GM15510 (cell line): ENCODE data around the gene PTH1R.
A peak's percentile ranks its signal among the peaks of the same experiment; 100 is the strongest.

Experiments used
- POLR2A ChIP-seq: IDR thresholded peaks from 3 replicates; pipeline ENCODE4 v1.6.1; 2011; ENCODE audit warnings: borderline replicate concordance; ENCODE audit not compliant: insufficient read length; ENCODE audit errors: extremely low read depth

The PTH1R gene

DNA sequence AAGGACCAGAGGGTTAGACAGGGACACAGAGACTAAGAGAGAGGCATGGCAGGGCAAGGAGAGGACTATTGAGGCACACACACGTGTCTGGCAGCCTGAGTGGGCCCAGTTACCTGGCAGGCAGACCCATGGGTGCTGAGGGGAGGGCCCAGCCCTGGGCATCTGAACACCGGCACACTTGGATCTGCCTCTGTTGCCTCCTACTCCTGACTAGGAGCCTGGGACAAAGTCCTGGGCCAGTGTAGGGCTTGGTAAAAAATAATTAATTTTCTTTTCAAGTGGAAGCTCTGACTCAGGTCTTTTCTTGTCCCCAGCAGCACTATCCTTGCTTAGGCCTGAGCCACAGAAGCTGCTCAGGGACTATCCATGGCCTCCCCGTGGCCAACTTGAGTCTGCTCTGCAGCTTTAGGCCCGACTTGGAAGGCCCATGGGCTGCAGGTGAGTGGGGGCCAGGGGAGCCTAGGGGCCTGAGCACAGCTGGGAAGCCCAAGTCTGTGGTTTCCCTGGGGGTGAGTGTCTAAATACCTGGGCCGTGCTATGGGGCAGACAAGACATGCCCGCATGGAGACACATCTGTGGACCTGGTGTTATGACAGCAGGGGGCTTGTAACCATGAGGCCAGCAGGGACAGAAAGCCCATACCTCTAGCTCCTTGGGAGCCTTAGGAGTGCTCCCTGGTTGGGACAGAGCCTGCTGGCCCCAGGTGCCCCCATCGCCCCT lies at the start of gene PTH1R:
Gene PTH1R (plus strand): TSS at position 316 of the 720 bp plus-strand sequence. CDS start 5,839 bp downstream, outside the sequence.
- no peak for TF ChIP-seq POLR2A

DNA sequence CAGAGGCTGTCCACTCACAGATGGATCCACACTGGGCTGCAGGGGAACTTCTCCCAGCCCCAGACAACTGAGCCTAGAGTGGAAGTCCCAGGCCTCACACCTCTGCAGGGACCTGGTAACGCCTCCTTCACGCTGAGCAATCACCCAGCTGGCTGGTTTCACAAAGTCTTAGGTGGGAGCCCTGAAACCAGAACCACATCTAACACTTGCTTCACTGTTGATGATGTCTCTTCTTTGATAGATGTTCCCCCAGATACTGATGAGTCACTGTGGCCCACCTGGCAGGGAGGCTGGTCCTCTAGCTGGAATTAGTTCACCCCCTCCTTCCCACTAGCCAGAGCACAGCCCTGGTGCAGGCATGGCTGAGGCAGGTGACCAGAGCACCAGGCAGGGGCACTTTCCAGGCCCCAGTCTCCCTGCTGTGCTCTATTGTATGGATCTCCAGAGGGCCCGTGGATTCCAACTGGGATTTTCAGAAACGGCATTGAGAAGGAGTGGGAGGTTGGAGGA lies 47.8 kb upstream of the PTH1R start:
- no peak for TF ChIP-seq POLR2A

DNA sequence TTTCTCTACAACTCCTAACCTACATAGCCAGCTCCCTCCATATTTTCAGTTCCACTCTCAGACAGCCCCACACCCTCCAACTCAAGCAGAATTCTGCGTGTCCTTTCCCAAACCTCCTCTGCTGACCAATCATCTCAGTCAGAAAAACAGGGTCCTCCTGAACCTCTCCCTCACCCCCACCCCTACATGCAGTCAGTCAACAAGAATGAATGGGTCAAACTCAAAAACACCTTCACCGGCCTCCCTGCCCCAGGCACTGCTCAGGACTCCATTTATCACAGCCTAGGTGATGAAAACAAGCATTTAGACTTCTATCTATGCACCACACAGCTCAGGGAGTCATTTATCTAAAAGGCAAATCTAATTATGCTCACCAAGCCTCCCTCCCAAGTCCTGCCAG lies 46.7 kb upstream of the PTH1R start:
- no peak for TF ChIP-seq POLR2A

DNA sequence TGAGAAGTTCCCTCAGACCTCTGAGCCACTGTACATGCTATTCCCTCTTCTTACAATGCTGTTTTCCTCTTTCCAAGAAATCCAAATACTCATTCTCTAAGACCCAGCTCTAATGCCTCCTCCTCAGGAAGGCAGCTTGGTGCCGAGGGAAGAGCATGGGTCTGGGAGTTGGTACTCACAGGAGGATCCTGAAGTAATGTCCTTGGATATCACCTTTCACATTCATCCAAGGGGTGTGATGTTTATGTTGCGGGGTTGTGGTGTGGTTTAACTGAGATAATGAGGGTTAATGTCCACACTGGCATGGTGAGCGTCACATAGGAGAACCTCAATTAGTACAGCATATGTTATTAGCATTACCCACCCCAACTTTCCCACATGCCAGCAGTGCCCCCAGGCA lies 46.2 kb upstream of the PTH1R start:
- no peak for TF ChIP-seq POLR2A

DNA sequence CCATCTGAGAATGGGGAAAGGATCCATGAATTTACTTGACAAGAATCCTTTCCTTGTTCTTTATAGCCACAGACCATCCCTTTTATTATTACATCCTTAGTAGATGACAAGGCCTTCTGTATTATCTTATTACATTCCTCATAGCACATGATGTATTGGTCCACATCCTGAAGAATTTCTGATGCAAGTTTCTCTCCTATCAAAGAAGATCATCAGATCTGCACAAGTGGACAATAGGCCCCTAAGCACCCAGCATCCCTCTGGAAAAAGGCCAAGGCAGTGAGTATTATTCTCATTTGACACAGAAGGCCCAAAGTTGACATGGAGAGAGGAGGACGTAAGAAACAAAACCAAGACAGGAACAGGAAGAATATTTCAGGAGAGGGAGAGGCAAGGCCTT lies 45.7 kb upstream of the PTH1R start:
- TF ChIP-seq POLR2A = no peak

DNA sequence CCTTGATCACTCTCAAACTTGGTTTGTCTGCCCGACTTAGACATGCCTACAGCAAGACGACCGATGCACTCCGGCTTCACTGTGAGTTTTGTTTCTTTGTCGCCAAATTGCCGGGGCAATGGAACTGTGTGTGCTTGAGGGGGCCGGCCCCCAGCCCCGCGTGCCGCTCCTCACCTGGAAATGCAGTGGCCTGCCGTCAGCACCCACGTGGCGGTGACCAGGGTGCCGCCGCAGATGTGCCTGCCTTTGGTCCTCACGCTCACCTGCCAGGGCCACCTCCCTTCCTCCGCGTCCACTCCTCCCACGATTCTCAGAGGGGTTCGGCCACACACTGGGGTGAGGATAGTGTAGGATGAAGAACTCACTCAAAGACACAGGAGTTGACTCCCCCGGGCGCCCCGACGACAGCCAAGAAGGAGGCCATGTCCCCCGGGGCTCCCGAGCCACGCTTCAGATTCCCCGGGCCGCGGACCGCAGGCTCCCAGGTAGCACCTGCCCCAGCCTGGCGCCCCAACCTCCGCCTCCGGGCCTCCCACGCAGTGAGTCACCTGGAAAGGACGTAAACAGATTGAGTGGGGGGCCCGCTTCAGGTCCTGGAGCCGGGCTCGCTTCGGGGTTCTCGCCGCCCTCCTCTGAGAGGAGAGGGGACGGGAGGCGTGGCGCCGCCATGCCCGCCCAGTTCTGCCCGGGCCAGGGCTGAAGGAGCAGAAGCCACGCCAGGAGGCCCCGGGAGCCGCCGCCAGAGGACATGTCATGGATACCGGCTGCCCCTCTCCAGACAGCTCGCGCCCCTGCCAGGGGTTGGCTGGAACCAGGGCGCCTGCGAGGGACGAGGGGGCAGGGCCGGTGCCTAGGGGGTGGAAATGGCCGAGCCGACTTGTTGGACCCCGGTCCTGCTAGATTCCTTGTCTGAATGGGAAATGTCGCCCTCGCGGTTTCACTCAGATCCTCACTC lies 43.9 kb upstream of the PTH1R start:
- TF ChIP-seq POLR2A = no peak

DNA sequence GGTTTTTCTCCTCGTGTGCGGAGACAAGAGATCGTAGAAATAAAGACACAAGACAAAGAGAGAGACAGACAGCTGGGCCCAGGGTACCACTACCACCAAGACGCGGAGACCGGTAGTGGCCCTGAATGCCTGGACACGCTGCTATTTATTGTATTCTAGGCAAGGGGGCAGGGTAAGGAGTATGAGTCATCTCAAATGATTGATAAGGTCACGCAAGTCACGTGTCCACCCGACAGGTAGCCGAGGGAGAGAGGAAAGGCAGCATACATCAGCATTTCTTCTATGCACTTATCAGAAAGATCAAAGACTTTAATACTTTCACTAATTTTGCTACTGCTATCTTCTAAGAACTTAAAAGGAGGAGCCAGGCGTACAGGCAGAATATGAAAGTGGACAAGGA lies 42.5 kb upstream of the PTH1R start:
- TF ChIP-seq POLR2A = no peak

DNA sequence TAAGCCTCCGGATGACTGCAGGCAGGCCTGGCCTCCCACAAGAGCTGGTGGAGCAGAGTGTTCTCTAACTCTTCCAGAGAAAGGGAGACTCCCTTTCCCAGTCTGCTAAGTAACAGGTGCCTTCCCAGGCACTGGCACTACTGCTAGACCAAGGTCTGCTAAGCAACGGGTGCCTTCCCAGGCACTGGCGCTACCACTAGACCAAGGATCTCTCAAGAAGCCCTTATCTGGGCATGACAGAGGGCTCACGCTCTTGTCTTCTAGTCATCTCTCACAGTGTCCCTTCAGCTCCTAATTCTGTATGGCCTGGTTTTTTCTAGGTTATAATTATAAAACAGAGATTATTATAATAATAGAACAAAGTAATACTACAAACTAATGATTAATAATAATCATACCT lies 42.0 kb upstream of the PTH1R start:
- TF ChIP-seq POLR2A = no peak

DNA sequence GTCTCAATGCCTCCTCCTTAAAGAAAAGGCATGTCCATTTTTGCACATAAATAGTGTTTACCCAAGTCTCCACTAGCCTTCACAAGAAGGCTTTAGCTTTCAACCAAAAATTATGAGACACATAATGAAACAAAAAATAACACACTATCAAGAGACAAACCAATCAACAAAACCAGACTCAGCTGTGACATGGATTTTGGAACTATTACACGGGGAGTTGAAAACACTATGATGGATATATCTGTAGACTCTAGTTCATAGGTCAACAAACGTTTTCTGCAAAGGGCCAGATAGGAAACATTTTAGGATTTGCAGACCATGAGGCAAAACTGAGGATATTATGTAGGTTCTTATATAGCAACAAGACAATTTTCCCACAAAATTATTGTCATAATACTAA lies 39.2 kb upstream of the PTH1R start:
- no peak for TF ChIP-seq POLR2A

DNA sequence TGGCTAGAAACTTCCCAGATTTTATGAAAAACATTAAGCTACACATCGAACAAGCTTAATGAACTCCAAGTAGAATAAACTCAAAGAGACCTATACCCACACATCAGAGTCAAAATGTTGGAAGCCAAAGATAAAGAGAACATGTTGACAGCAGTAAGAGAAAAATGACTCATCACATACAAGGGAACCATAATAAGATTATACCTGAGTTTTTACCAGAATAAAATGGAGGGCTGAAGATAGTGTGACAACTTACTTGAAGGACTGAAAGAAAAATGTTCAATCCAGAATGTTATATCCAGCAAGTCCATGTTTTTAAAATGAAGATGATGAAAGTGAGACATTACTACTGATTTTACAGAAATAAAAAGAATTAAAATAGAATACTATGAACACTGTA lies 37.0 kb upstream of the PTH1R start:
- TF ChIP-seq POLR2A = no peak

DNA sequence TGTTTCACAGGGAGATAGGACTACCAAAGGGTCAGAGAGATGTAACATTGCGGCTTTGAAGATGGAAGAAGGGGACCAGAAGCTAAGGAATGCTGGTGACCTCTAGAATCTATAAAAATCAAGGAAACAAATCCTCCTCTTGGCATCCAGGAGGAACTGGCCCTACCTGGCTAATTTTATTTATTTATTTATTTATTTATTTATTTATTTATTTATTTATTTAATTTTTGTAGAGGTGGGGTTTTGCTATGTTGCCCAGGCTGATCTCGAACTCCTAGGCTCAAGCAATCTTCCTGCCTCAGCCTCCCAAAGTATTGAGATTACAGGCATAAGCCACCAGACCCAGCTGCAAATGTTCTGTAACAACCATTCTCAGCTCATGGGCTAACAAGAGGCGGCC lies 34.0 kb upstream of the PTH1R start:
- TF ChIP-seq POLR2A = no peak

DNA sequence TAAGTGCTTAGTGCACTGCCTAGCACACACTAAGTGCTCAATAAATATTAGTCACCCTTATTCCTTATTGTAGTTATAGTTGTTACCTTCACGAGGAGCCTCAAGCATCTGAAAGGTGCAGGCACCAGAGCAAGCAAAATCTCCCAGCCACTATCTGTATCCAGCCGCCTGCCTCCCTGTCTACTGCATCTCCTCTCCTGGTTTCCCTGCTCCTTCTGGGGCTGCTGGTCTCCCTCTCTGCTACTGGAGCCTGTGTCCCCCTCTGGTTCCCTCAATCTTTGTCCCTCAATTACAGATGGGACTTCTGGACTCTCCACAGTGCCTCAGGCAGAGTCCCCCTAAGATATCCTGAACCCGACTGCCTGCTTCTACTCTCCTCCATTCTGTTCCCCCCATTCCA lies 33.1 kb upstream of the PTH1R start:
- TF ChIP-seq POLR2A = no peak

DNA sequence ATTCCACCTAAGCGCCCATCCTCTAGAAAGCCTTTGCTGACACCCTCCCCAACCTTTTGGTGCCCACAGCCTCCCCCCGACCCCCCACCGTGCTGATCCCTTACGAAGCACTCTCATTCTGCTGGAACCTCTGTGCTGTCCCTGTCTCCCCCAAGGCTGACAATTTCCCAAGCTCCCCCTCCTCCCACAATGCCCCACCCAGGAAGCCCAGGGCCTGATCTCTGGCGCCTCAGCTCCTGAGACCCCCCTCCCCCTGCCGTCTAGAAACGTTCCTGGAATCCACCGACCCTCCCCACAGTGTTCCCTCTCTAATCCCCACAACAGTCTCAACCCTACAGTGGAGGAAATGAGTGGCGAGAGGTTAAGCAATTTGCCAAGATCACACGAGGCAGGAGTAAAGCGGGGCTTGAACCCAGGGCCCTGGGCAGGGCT lies 32.6 kb upstream of the PTH1R start:
- TF ChIP-seq POLR2A = no peak

DNA sequence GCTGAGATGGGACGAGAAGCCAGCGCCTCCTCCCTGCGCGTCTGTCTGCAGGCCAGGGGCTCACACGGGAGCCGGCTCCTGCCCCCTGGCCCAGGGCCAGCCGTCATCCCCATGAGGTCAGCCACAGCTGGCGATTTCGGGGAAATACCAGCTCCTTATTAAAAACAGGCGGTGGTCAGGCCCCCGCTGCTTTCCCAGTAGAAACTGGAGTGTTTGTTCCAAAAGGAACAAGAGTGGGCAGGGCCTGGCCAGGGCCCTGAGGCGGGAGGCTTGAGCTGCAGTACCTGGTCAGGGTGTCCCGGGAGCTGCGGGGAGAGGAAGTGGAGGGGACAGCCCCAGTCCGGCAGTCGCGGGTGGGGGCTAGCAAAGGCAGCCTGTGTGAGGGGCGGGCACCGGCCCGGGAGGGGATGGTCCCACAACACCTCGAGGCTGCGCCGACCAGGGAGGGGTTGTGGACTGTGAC lies 32.1 kb upstream of the PTH1R start:
- TF ChIP-seq POLR2A = no peak

DNA sequence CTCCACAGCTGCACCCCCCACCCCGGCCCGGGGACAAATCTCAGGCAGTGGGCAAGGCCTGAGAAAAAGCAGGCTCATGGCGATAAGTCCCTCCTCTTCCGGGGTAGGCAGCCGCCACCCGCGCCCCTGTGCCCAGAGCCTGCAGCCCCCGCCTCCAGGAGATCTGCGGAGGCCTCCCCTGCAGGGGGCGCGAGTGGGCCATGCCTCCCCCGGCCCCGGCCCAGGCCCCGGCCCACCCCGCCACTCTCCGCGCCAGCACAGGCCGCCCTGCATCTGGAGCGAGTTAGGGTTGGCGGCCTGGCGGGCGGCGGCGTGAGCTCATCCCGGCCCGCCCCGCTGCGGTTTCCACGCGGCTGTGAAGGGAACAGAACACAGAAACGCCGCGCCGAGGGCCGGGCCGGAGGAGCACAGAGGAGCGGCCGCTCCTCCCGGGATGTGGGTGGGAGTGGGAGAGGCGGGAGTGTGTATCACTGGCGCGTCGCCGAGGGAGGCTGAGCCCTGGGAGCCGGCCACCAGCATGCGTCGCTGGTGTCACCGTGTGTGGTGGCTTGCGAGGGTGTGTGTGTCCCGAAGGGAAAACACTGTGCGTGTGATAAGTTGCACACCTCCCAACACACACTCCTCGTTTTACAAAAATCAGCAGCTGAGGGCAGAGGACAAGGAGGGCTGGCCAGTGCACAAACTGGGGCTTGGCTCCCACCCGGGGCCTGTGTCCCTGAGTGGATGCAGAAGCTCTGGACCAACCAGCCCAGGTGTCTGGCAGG lies 31.5 kb upstream of the PTH1R start:
- TF ChIP-seq POLR2A = peak; percentile 47
